ENCODE data around the gene PKHD1.

DNA sequence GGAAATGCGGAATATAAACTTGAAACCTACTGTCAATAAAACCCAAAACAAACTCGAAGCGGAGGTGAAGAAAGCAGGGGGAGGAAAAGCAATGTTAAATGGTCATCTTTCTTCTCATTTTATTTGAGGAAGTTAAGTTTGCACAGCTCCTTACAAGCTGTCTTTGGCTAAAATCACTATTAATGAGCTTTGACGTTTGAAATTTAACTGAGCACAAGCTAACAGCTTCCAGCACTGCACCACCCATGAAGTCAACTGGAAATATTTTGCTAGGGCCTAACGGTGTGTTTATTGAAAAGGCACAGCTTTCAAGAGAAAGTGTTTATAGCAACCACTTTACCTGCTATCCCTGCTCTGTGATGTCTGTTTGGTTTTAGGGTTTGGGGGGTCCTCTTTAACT is 103.8 kb downstream of the PKHD1 start:
- TF ChIP-seq, protein P1, sequence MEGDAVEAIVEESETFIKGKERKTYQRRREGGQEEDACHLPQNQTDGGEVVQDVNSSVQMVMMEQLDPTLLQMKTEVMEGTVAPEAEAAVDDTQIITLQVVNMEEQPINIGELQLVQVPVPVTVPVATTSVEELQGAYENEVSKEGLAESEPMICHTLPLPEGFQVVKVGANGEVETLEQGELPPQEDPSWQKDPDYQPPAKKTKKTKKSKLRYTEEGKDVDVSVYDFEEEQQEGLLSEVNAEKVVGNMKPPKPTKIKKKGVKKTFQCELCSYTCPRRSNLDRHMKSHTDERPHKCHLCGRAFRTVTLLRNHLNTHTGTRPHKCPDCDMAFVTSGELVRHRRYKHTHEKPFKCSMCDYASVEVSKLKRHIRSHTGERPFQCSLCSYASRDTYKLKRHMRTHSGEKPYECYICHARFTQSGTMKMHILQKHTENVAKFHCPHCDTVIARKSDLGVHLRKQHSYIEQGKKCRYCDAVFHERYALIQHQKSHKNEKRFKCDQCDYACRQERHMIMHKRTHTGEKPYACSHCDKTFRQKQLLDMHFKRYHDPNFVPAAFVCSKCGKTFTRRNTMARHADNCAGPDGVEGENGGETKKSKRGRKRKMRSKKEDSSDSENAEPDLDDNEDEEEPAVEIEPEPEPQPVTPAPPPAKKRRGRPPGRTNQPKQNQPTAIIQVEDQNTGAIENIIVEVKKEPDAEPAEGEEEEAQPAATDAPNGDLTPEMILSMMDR (IDR thresholded peaks at IDR 0.05): no peak
- no peak for TF ChIP-seq POLR2A (IDR thresholded peaks at IDR 0.05)
